CD4-positive, alpha-beta T cell (primary cell): ENCODE results near the gene RBSN. TPM values are rescaled to one million over a fixed set of nuclear protein-coding genes. Genes with fewer than 3 reads are reported as not detected.
A peak's percentile ranks its signal among the peaks of the same experiment; 100 is the strongest.

Experiments used
- ATAC-seq: fragments of 200-7000 bp; cut with Tn5 transposase; one replicate; pipeline ENCODE4 v1.10.0; 2022; ENCODE audit warnings: mild to moderate bottlenecking; ENCODE audit not compliant: poor library complexity
- CTCF ChIA-PET: fragments of 350-600 bp; sonication (Branson Sonifier 250); formaldehyde crosslinking; loops from one replicate; lab custom pipeline; 2021; ENCODE audit warnings: antibody characterized with exemption, inconsistent platforms; lab: Charles Lee
- POLR2A ChIA-PET: fragments of 350-600 bp; sonication (Branson Sonifier 250); formaldehyde crosslinking; loops from one replicate; lab custom pipeline; 2021; ENCODE audit warnings: antibody characterized with exemption, inconsistent platforms; lab: Charles Lee
- DNase-seq, 14 experiments: peaks; one replicate each; pipeline ENCODE4 v3.0.0-alpha.2; 2013 to 2020; ENCODE audit warnings: mixed read lengths in 2 of 14
- H3K27ac ChIP-seq, 2 donors: one replicate each; pipeline versions ENCODE4 v1.5.1 to v1.7.0; 2013; ENCODE audit warnings: low read length in 2 of 2, low read depth in 1 of 2, mild to moderate bottlenecking in 1 of 2
- H3K27me3 ChIP-seq, 2 experiments: 1 replicate in 1 of 2; 2 replicates in 1 of 2; pipeline versions ENCODE4 v1.6.1 to v1.7.0; 2013; ENCODE audit warnings: low read length in 2 of 2, control low read depth in 1 of 2, mild to moderate bottlenecking in 1 of 2, moderate library complexity in 1 of 2; ENCODE audit not compliant: insufficient read depth in 2 of 2, control insufficient read depth in 1 of 2
- H3K36me3 ChIP-seq: one replicate; pipeline ENCODE4 v1.6.1; 2013; ENCODE audit warnings: low read length, control low read depth; ENCODE audit not compliant: insufficient read depth
- H3K4me1 ChIP-seq: one replicate; pipeline ENCODE4 v1.6.1; 2013; ENCODE audit warnings: low read length, control low read depth; ENCODE audit not compliant: insufficient read depth
- H3K4me3 ChIP-seq: one replicate; pipeline ENCODE4 v1.5.1; 2013; ENCODE audit warnings: mild to moderate bottlenecking, low read length, moderate library complexity
- H3K9me3 ChIP-seq, 2 experiments: 1 replicate in 1 of 2; 2 replicates in 1 of 2; pipeline versions ENCODE4 v1.6.1 to v1.7.0; 2013; ENCODE audit warnings: low read length in 2 of 2, mild to moderate bottlenecking in 2 of 2, control low read depth in 1 of 2, moderate library complexity in 1 of 2; ENCODE audit not compliant: control insufficient read depth in 1 of 2, insufficient read depth in 1 of 2
- H3K27ac Mint-ChIP-seq: one replicate; pipeline ENCODE4 v1.8.0; 2020; ENCODE audit warnings: mixed read lengths
- H3K27me3 Mint-ChIP-seq: one replicate; pipeline ENCODE4 v1.8.0; 2021; ENCODE audit warnings: mixed read lengths
- H3K36me3 Mint-ChIP-seq: one replicate; pipeline ENCODE4 v1.8.0; 2021; ENCODE audit warnings: low read depth, mixed read lengths
- H3K4me1 Mint-ChIP-seq: one replicate; pipeline ENCODE4 v1.8.0; 2021; ENCODE audit warnings: low read depth, mixed read lengths
- H3K4me3 Mint-ChIP-seq: one replicate; pipeline ENCODE4 v1.8.0; 2020; ENCODE audit warnings: mild to moderate bottlenecking, mixed read lengths
- H3K9me3 Mint-ChIP-seq: one replicate; pipeline ENCODE4 v1.8.0; 2020; ENCODE audit warnings: mixed read lengths
- CTCF ChIP-seq: fragments of 200-600 bp; IDR thresholded peaks from one replicate; pipeline ENCODE4 v1.8.0; 2022; ENCODE audit warnings: antibody characterized with exemption, mild to moderate bottlenecking
- intact Hi-C, 2 experiments: fragments of 100-400 bp; cut with DNase I in 1 of 2; cut with micrococcal nuclease in 1 of 2; formaldehyde crosslinking; loops; one replicate each; pipeline versions ENCODE4 v1.15.1 to v1.9.0; 2023 to 2025; cut with DNase I, micrococcal nuclease
- total RNA-seq, 174 experiments: library from RNA in 2 of 174; stranded (reverse) in 2 of 174; gene quantifications; one replicate each; pipeline ENCODE4 v1.2.3 and lab custom pipeline; 2021 to 2026

RBSN gene
- total RNA-seq, 2 experiments from 2014 or later, result 57.2 to 57.9 TPM

GRCh38 chr3:15099364-15100098, 583 bp upstream of the RBSN start:
- ChIA-PET POLR2A (interaction anchor here (0.6 to 3.4 kb wide), 17 partner anchors 8 to 1620 kb away, joined by 3 to 31 read pairs (median 4); partner anchors contain the start of genes CAPN7, CCDC174, CHCHD4 and HDAC11), CTCF (interaction anchor here (2.5 kb wide), 1 partner anchor 9 kb away, joined by 13 read pairs; no protein-coding TSS in a partner anchor)
- Mint-ChIP-seq H3K36me3 (peaks cover 48% of the 10 kb centered on the region), H3K27me3 (peaks cover 5% of the 10 kb centered on the region), H3K4me1 (peaks cover 36% of the 10 kb centered on the region), H3K4me3 (peak overlapping the region; percentile 96), H3K27ac (peak overlapping the region; percentile 97), H3K9me3 (no peaks in the 10 kb centered on the region)
- ATAC-seq (no peak), DNase-seq (peak in 4 of 14 experiments; percentile 4 to 47 (median 12))
- H3K27ac ChIP-seq, result peak overlapping the region; percentile 96 to 98
- H3K27me3 ChIP-seq, result no peaks in the 10 kb centered on the region
- H3K4me1 ChIP-seq, result peaks cover 33% of the 10 kb centered on the region
- intact Hi-C loops, result loop anchor here (1.0 to 10.0 kb wide), 8 partner anchors 47 to 1205 kb away; partner anchors contain the start of genes CAPN7 (in 1 of the 2), CCDC174 (in 1 of the 2) and NR2C2 (in 1 of the 2)
- peak overlapping the region; percentile 92 for H3K4me3 ChIP-seq
- peaks cover 18% of the 10 kb centered on the region for H3K36me3 ChIP-seq
- H3K9me3 ChIP-seq, result no peaks in the 10 kb centered on the region
- no peak for TF ChIP-seq CTCF

- intact Hi-C loops, result loop anchor here (1.0 to 10.0 kb wide), 7 partner anchors 33 to 1203 kb away; partner anchors contain the start of genes MRPS25 (in 2 of the 2), CAPN7 (in 1 of the 2) and NR2C2 (in 1 of the 2)
- Histone ChIP-seq H3K4me1 (peaks cover 33% of the 10 kb centered on the region), H3K36me3 (peaks cover 35% of the 10 kb centered on the region), H3K27me3 (no peaks in the 10 kb centered on the region), H3K9me3 (no peaks in the 10 kb centered on the region), H3K27ac (peak overlapping the region; percentile 3 to 98), H3K4me3 (peak overlapping the region; percentile 92)
- Mint-ChIP-seq H3K4me3 (peak overlapping the region; percentile 96), H3K27me3 (peaks cover 5% of the 10 kb centered on the region), H3K9me3 (no peaks in the 10 kb centered on the region), H3K4me1 (peaks cover 41% of the 10 kb centered on the region), H3K36me3 (peaks cover 62% of the 10 kb centered on the region), H3K27ac (peak overlapping the region; percentile 97)
- CTCF ChIA-PET, result interaction anchor here (1.2 to 2.5 kb wide), 2 partner anchors 10 to 46 kb away, joined by 4 to 13 read pairs; no protein-coding TSS in a partner anchor
- no peak for TF ChIP-seq CTCF
- ATAC-seq (no peak), DNase-seq (peak in 6 of 14 experiments; percentile 10 to 62 (median 28))
- POLR2A ChIA-PET, result interaction anchor here (0.8 to 3.4 kb wide), 5 partner anchors 21 to 447 kb away, joined by 3 to 31 read pairs (median 23); partner anchors contain the start of genes CCDC174, MRPS25 and NR2C2
Observed at GRCh38 chr3:15097891-15098290, 1.1 kb downstream of the RBSN start.

GRCh38 chr3:15096046-15096445, 2.9 kb downstream of the RBSN start:
- Mint-ChIP-seq H3K4me1 (peaks cover 48% of the 10 kb centered on the region), H3K36me3 (peaks cover 77% of the 10 kb centered on the region), H3K4me3 (peak overlapping the region; percentile 59), H3K27ac (peak overlapping the region; percentile 97), H3K27me3 (peaks cover 5% of the 10 kb centered on the region), H3K9me3 (no peaks in the 10 kb centered on the region)
- intact Hi-C loops, result loop anchor here (5.0 to 10.0 kb wide), 5 partner anchors 44 to 1201 kb away; partner anchors contain the start of genes CAPN7 (in 1 of the 2) and NR2C2 (in 1 of the 2)
- H3K36me3 ChIP-seq, result peaks cover 44% of the 10 kb centered on the region
- TF ChIP-seq CTCF, result no peak
- DNase-seq (no peak), ATAC-seq (no peak)
- H3K4me3 ChIP-seq, result no peak overlapping the region
- no peaks in the 10 kb centered on the region for H3K9me3 ChIP-seq
- ChIA-PET CTCF (no interaction called here), POLR2A (interaction anchor here (0.6 kb wide), 1 partner anchor 111 kb away, joined by 3 read pairs; no protein-coding TSS in a partner anchor)
- H3K27ac ChIP-seq, result no peak overlapping the region
- peaks cover 33% of the 10 kb centered on the region for H3K4me1 ChIP-seq
- no peaks in the 10 kb centered on the region for H3K27me3 ChIP-seq
